H9 (cell line): ENCODE data around the gene DISC1. TPM values are rescaled to one million over a fixed set of nuclear protein-coding genes. Genes with fewer than 3 reads are reported as not detected.

Experiments used
- DNase-seq: peaks from one replicate; pipeline ENCODE4 v3.0.0-alpha.2; 2017
- H2AFZ ChIP-seq: one replicate; pipeline ENCODE4 v1.6.1; 2013; ENCODE audit warnings: mild to moderate bottlenecking, low read length, control low read depth, moderate library complexity
- H2AK5ac ChIP-seq: 2 replicates; pipeline ENCODE4 v1.6.1; 2013; ENCODE audit warnings: low read length, control low read depth, mixed read lengths; ENCODE audit not compliant: insufficient read length
- H2BK120ac ChIP-seq: one replicate; pipeline ENCODE4 v1.6.1; 2013; ENCODE audit warnings: low read depth, mild to moderate bottlenecking, low read length, control low read depth, inconsistent platforms; ENCODE audit not compliant: poor library complexity, severe bottlenecking
- H2BK12ac ChIP-seq: 2 replicates; pipeline ENCODE4 v1.6.1; 2013; ENCODE audit warnings: low read length, control low read depth, mixed read lengths, low read depth; ENCODE audit not compliant: insufficient read length
- H2BK15ac ChIP-seq: 2 replicates; pipeline ENCODE4 v1.6.1; 2013; ENCODE audit warnings: low read depth, low read length, control low read depth
- H2BK20ac ChIP-seq: one replicate; pipeline ENCODE4 v1.6.1; 2013; ENCODE audit warnings: low read depth, mild to moderate bottlenecking, low read length, control low read depth, inconsistent platforms; ENCODE audit not compliant: poor library complexity, severe bottlenecking
- H2BK5ac ChIP-seq: 2 replicates; pipeline ENCODE4 v1.6.1; 2013; ENCODE audit warnings: low read length, control low read depth, mixed read lengths; ENCODE audit not compliant: insufficient read length
- H3K14ac ChIP-seq: 2 replicates; pipeline ENCODE4 v1.6.1; 2013; ENCODE audit warnings: low read length, control low read depth; ENCODE audit not compliant: insufficient read depth
- H3K18ac ChIP-seq: 2 replicates; pipeline ENCODE4 v1.6.1; 2013; ENCODE audit warnings: low read depth, mild to moderate bottlenecking, mixed read lengths, low read length, control low read depth; ENCODE audit not compliant: insufficient read length
- H3K23ac ChIP-seq: 2 replicates; pipeline ENCODE4 v1.6.1; 2013; ENCODE audit warnings: low read length, control low read depth, mixed read lengths, low read depth; ENCODE audit not compliant: insufficient read length
- H3K23me2 ChIP-seq: 2 replicates; pipeline ENCODE4 v1.6.1; 2013; ENCODE audit warnings: low read depth, mild to moderate bottlenecking, mixed read lengths, low read length, control low read depth; ENCODE audit not compliant: insufficient read length, poor library complexity, severe bottlenecking
- H3K27ac ChIP-seq: 2 replicates; pipeline ENCODE4 v1.5.1; 2013; ENCODE audit warnings: low read length, control low read depth, mixed read lengths, low read depth; ENCODE audit not compliant: insufficient read length
- H3K27me3 ChIP-seq: 2 replicates; pipeline ENCODE4 v1.6.1; 2013; ENCODE audit warnings: low read length, control low read depth, inconsistent platforms; ENCODE audit not compliant: insufficient read depth
- H3K4ac ChIP-seq: 2 replicates; pipeline ENCODE4 v1.6.1; 2013; ENCODE audit warnings: low read depth, mild to moderate bottlenecking, control low read depth, inconsistent platforms, low read length, moderate library complexity
- H3K4me1 ChIP-seq: 2 replicates; pipeline ENCODE4 v1.6.1; 2013; ENCODE audit warnings: low read length, control low read depth, inconsistent platforms; ENCODE audit not compliant: insufficient read depth
- H3K4me2 ChIP-seq: 2 replicates; pipeline ENCODE4 v1.6.1; 2013; ENCODE audit warnings: low read length, control low read depth, mixed read lengths; ENCODE audit not compliant: insufficient read length, insufficient read depth
- H3K56ac ChIP-seq: 2 replicates; pipeline ENCODE4 v1.6.1; 2013; ENCODE audit warnings: low read depth, mild to moderate bottlenecking, mixed read lengths, low read length, control low read depth; ENCODE audit not compliant: insufficient read length
- H3K79me1 ChIP-seq: 2 replicates; pipeline ENCODE4 v1.6.1; 2013; ENCODE audit warnings: low read depth, mild to moderate bottlenecking, moderate library complexity, low read length, control low read depth, inconsistent platforms; ENCODE audit not compliant: insufficient read depth, poor library complexity, severe bottlenecking
- H3K79me2 ChIP-seq: 2 replicates; pipeline ENCODE4 v1.6.1; 2013; ENCODE audit warnings: low read length, control low read depth, inconsistent platforms; ENCODE audit not compliant: insufficient read depth
- H3K9ac ChIP-seq: 2 replicates; pipeline ENCODE4 v1.6.1; 2013; ENCODE audit warnings: low read length, control low read depth, mixed read lengths; ENCODE audit not compliant: insufficient read length; ENCODE audit errors: extremely low read depth
- H3K9me3 ChIP-seq: one replicate; pipeline ENCODE4 v1.6.1; 2013; ENCODE audit warnings: low read depth, low read length, inconsistent platforms; ENCODE audit not compliant: control insufficient read depth
- H3T11ph ChIP-seq: one replicate; pipeline ENCODE4 v1.6.1; 2013; ENCODE audit warnings: mild to moderate bottlenecking, low read length, control low read depth, inconsistent platforms
- H4K20me1 ChIP-seq: one replicate; pipeline ENCODE4 v1.6.1; 2013; ENCODE audit not compliant: control insufficient read depth, insufficient read length, insufficient read depth
- H4K5ac ChIP-seq: 2 replicates; pipeline ENCODE4 v1.6.1; 2013; ENCODE audit warnings: low read depth, mild to moderate bottlenecking, mixed read lengths, low read length, control low read depth; ENCODE audit not compliant: insufficient read length
- H4K8ac ChIP-seq: replicated peaks from 2 replicates; pipeline ENCODE4 v1.6.1; 2013; ENCODE audit warnings: low read length, control low read depth, mixed read lengths, low read depth; ENCODE audit not compliant: insufficient read length
- H4K91ac ChIP-seq: 2 replicates; pipeline ENCODE4 v1.6.1; 2013; ENCODE audit warnings: low read depth, mild to moderate bottlenecking, moderate library complexity, mixed read lengths, low read length, control low read depth; ENCODE audit not compliant: insufficient read length
- H3K27ac Mint-ChIP-seq, 3 experiments: 2 replicates in 2 of 3; 3 replicates in 1 of 3; pipeline ENCODE4 v1.8.0; 2020 to 2021; ENCODE audit warnings: mixed read lengths in 3 of 3, mild to moderate bottlenecking in 1 of 3, moderate library complexity in 1 of 3
- H3K27me3 Mint-ChIP-seq: 2 replicates; pipeline ENCODE4 v1.8.0; 2021; ENCODE audit warnings: low read depth, mild to moderate bottlenecking, moderate library complexity, mixed read lengths
- H3K36me3 Mint-ChIP-seq, 3 experiments: 2 replicates in 2 of 3; 3 replicates in 1 of 3; pipeline ENCODE4 v1.8.0; 2020 to 2021; ENCODE audit warnings: low read depth in 3 of 3, mixed read lengths in 3 of 3; ENCODE audit not compliant: insufficient read depth in 1 of 3
- H3K4me1 Mint-ChIP-seq, 2 experiments: 2 replicates each; pipeline ENCODE4 v1.8.0; 2020; ENCODE audit warnings: mixed read lengths in 2 of 2
- H3K4me3 Mint-ChIP-seq, 2 experiments: 2 replicates in 1 of 2; 3 replicates in 1 of 2; pipeline ENCODE4 v1.8.0; 2020 to 2021; ENCODE audit warnings: mild to moderate bottlenecking in 2 of 2, mixed read lengths in 2 of 2, moderate library complexity in 1 of 2
- H3K9me3 Mint-ChIP-seq, 2 experiments: 2 replicates in 1 of 2; 3 replicates in 1 of 2; pipeline ENCODE4 v1.8.0; 2020; ENCODE audit warnings: mild to moderate bottlenecking in 2 of 2, mixed read lengths in 2 of 2, moderate library complexity in 1 of 2
- CTCF ChIP-seq: fragments of 200-600 bp; sonication (generic); conservative IDR thresholded peaks from 3 replicates; pipeline ENCODE4 v1.8.0; 2021; ENCODE audit warnings: antibody characterized with exemption, mild to moderate bottlenecking
- WGBS: extraction: QIAGEN DNeasy Blood & Tissue Kit; methylation state at CpG from one replicate; pipeline ENCODE4 v1.1.7; 2013; ENCODE audit warnings: missing lambda C conversion rate, low lambda C conversion rate, mixed read lengths; ENCODE audit not compliant: insufficient read length; ENCODE audit errors: extremely low coverage; 5-methylcytosine and 5-hydroxymethylcytosine counted together
- total RNA-seq: library from RNA; stranded (reverse); gene quantifications from 2 replicates; pipeline ENCODE4 v1.2.1, GENCODE V29; 2021

Gene DISC1
- total RNA-seq, 1 experiment from 2014 or later, result 2.5 TPM

GRCh38 chr1:231591466-231591865, 35.1 kb upstream of the DISC1 start:
- no peak overlapping the region for H3T11ph ChIP-seq
- Mint-ChIP-seq H3K27me3 (no peaks in the 10 kb centered on the region), H3K27ac (no peak overlapping the region), H3K36me3 (no peaks in the 10 kb centered on the region), H3K4me3 (no peak overlapping the region), H3K4me1 (peaks cover 8 to 9% of the 10 kb centered on the region in 2 experiments), H3K9me3 (no peaks in the 10 kb centered on the region)
- no peak overlapping the region for H2AK5ac ChIP-seq
- H2AFZ ChIP-seq, result no peak overlapping the region
- H3K27ac ChIP-seq, result no peak overlapping the region
- no peaks in the 10 kb centered on the region for H4K20me1 ChIP-seq
- H3K4me1 ChIP-seq, result no peaks in the 10 kb centered on the region
- H4K91ac ChIP-seq, result no peak overlapping the region
- no peaks in the 10 kb centered on the region for H3K9me3 ChIP-seq
- H3K4ac ChIP-seq, result no peak overlapping the region
- H2BK5ac ChIP-seq, result no peak overlapping the region
- no peak overlapping the region for H3K18ac ChIP-seq
- no peak overlapping the region for H2BK12ac ChIP-seq
- no CpG with 5 or more reads among the region's 11 CpGs for WGBS
- no peak overlapping the region for H3K4me2 ChIP-seq
- no peak overlapping the region for H3K14ac ChIP-seq
- no peak overlapping the region for H2BK15ac ChIP-seq
- H3K9ac ChIP-seq, result no peak overlapping the region
- no peaks in the 10 kb centered on the region for H3K79me1 ChIP-seq
- H4K5ac ChIP-seq, result no peak overlapping the region
- no peak overlapping the region for H3K56ac ChIP-seq
- H3K23ac ChIP-seq, result no peak overlapping the region
- no peaks in the 10 kb centered on the region for H3K79me2 ChIP-seq
- H4K8ac ChIP-seq, result no peak overlapping the region
- no peak for DNase-seq
- no peak overlapping the region for H2BK120ac ChIP-seq
- H2BK20ac ChIP-seq, result no peak overlapping the region
- no peaks in the 10 kb centered on the region for H3K27me3 ChIP-seq
- no peaks in the 10 kb centered on the region for H3K23me2 ChIP-seq
- TF ChIP-seq CTCF, result no peak
